CD14-positive monocyte (primary cell): Measurements from ENCODE around the gene SMPD2. TPM values are rescaled to one million over a fixed set of nuclear protein-coding genes. Genes with fewer than 3 reads are reported as not detected.

ENCODE experiments used
- DNase-seq, 3 donors: peaks; one replicate each; pipeline ENCODE4 v3.0.0-alpha.2; 2011 to 2022
- H2AFZ ChIP-seq: 2 replicates; pipeline ENCODE4 v1.6.0; 2012; ENCODE audit warnings: mild to moderate bottlenecking, low read depth, low read length, inconsistent platforms; ENCODE audit not compliant: insufficient read depth, poor library complexity, severe bottlenecking
- H3K27ac ChIP-seq, 2 donors: 1 replicate in 1 of 2; 2 replicates in 1 of 2; pipeline ENCODE4 v1.5.1; 2012 to 2013; ENCODE audit warnings: low read length in 2 of 2, control low read depth in 1 of 2, inconsistent platforms in 1 of 2, low read depth in 1 of 2, mild to moderate bottlenecking in 1 of 2
- H3K27me3 ChIP-seq, 2 donors: one replicate each; pipeline versions ENCODE4 v1.6.0 to v1.6.1; 2011 to 2013; ENCODE audit warnings: low read length in 2 of 2; ENCODE audit not compliant: control insufficient read depth in 2 of 2, insufficient read depth in 2 of 2
- H3K36me3 ChIP-seq, 2 donors: replicated peaks in 1 of 2; 1 replicate in 1 of 2; 2 replicates in 1 of 2; pipeline versions ENCODE4 v1.5.1 to v1.6.1; 2012 to 2013; ENCODE audit warnings: low read length in 2 of 2, control low read depth in 1 of 2, inconsistent platforms in 1 of 2, mild to moderate bottlenecking in 1 of 2; ENCODE audit not compliant: insufficient read depth in 2 of 2, control insufficient read depth in 1 of 2
- H3K4me1 ChIP-seq, 2 donors: 1 replicate in 1 of 2; 2 replicates in 1 of 2; pipeline versions ENCODE4 v1.5.1 to v1.6.1; 2012 to 2013; ENCODE audit warnings: low read length in 2 of 2, control low read depth in 1 of 2, inconsistent platforms in 1 of 2, mild to moderate bottlenecking in 1 of 2, moderate library complexity in 1 of 2; ENCODE audit not compliant: insufficient read depth in 2 of 2, control insufficient read depth in 1 of 2
- H3K4me2 ChIP-seq: replicated peaks from 2 replicates; pipeline ENCODE3; 2012; ENCODE audit warnings: low read length, moderate library complexity, mild to moderate bottlenecking; ENCODE audit not compliant: poor library complexity, severe bottlenecking; ENCODE audit errors: extremely low read depth
- H3K4me3 ChIP-seq, 3 experiments: fragments of 200-600 bp in 1 of 3; sonication (generic) in 1 of 3; replicated peaks in 1 of 3; 1 replicate in 2 of 3; 2 replicates in 1 of 3; pipeline ENCODE4 v1.5.1; 2011 to 2013; ENCODE audit warnings: low read length in 3 of 3, mild to moderate bottlenecking in 3 of 3, control low read depth in 2 of 3, low read depth in 2 of 3, inconsistent platforms in 1 of 3, moderate library complexity in 1 of 3
- H3K79me2 ChIP-seq: 2 replicates; pipeline ENCODE4 v1.6.0; 2012; ENCODE audit warnings: mild to moderate bottlenecking, control low read depth, inconsistent platforms, low read length, moderate library complexity; ENCODE audit not compliant: insufficient read depth
- H3K9ac ChIP-seq: 2 replicates; pipeline ENCODE4 v1.6.0; 2017; ENCODE audit warnings: low read length, mild to moderate bottlenecking; ENCODE audit not compliant: insufficient read depth, poor library complexity, severe bottlenecking
- H3K9me3 ChIP-seq, 2 donors: replicated peaks in 1 of 2; 1 replicate in 1 of 2; 2 replicates in 1 of 2; pipeline versions ENCODE4 v1.5.1 to v1.6.1; 2012 to 2013; ENCODE audit warnings: low read length in 2 of 2, control low read depth in 1 of 2; ENCODE audit not compliant: control insufficient read depth in 1 of 2, insufficient read depth in 1 of 2
- H4K20me1 ChIP-seq: 2 replicates; pipeline ENCODE4 v1.6.0; 2012; ENCODE audit warnings: mild to moderate bottlenecking, low read length, control low read depth, moderate library complexity; ENCODE audit not compliant: insufficient read depth
- H3K27ac Mint-ChIP-seq, 7 donors: one replicate each; pipeline ENCODE4 v1.8.0; 2020; ENCODE audit warnings: mild to moderate bottlenecking in 7 of 7, mixed read lengths in 7 of 7, moderate library complexity in 6 of 7, inconsistent platforms in 2 of 7
- H3K27me3 Mint-ChIP-seq, 3 donors: one replicate each; pipeline ENCODE4 v1.8.0; 2021 to 2022; ENCODE audit warnings: low read depth in 3 of 3, mild to moderate bottlenecking in 3 of 3, mixed read lengths in 3 of 3, moderate library complexity in 3 of 3, inconsistent platforms in 1 of 3
- H3K36me3 Mint-ChIP-seq, 2 donors: one replicate each; pipeline ENCODE4 v1.8.0; 2020; ENCODE audit warnings: mixed read lengths in 2 of 2, inconsistent platforms in 1 of 2, mild to moderate bottlenecking in 1 of 2
- H3K4me1 Mint-ChIP-seq: one replicate; pipeline ENCODE4 v1.8.0; 2020; ENCODE audit warnings: mild to moderate bottlenecking, mixed read lengths
- H3K4me3 Mint-ChIP-seq, 2 donors: one replicate each; pipeline ENCODE4 v1.8.0; 2020; ENCODE audit warnings: mild to moderate bottlenecking in 2 of 2, mixed read lengths in 2 of 2, moderate library complexity in 1 of 2
- H3K9me3 Mint-ChIP-seq, 7 donors: one replicate each; pipeline ENCODE4 v1.8.0; 2020 to 2022; ENCODE audit warnings: mixed read lengths in 7 of 7, mild to moderate bottlenecking in 6 of 7, moderate library complexity in 6 of 7, inconsistent platforms in 2 of 7
- WGBS: methylation state at CpG from one replicate; pipeline ENCODE4 v1.1.5; 2013; ENCODE audit warnings: missing lambda C conversion rate; ENCODE audit not compliant: insufficient coverage; 5-methylcytosine and 5-hydroxymethylcytosine counted together
- intact Hi-C, 2 donors: fragments of 100-400 bp; cut with micrococcal nuclease; formaldehyde crosslinking; loops; one replicate each; pipeline versions ENCODE4 v1.15.0 to v1.15.1; 2023
- polyA plus RNA-seq, 3 donors: library from polyadenylated mRNA; depleted of rRNA in 1 of 3; unstranded in 2 of 3; stranded (reverse) in 1 of 3; fragments of 300-500 nt in 2 of 3; fragments of >200 nt in 1 of 3; fragmentation: Illumina TruSeq in 2 of 3; gene quantifications; 1 replicate in 2 of 3; 2 replicates in 1 of 3; pipeline ENCODE4 v1.2.3, GENCODE V29; 2012 to 2021
- TF ChIP-seq, protein P1 (sequence below): fragments of 200-600 bp; IDR thresholded peaks from one replicate; pipeline ENCODE4 v1.8.0; 2022; ENCODE audit warnings: antibody characterized with exemption, mild to moderate bottlenecking

The SMPD2 gene
- polyA plus RNA-seq, 3 donors, result 9.5 to 14.3 (median 12.3) TPM

DNA sequence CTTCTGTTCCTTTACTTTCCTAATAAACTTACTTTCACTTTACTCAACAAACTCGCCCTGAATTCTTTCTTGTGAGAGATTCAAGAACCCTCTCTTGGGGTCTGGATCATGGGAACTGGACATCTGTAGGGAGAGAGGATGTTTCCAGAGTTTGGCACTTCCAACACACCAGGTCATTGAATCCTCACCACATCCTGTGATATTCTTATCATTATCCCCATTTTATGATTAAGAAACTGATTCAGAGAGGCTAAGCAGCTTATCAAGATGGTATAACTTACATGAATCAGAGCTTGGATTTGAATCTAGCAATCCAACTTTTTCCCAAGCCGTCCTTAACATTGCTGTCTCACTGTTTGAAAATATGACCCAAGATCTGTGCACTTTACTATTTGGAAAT lies 15.6 kb upstream of the SMPD2 start:
- Mint-ChIP-seq H3K4me3 (no peak overlapping the region), H3K27me3 (peaks cover 0 to under 1% (median 0%) of the 10 kb centered on the region in 3 donors), H3K4me1 (no peaks in the 10 kb centered on the region), H3K9me3 (peaks cover 0 to 1% (median 0%) of the 10 kb centered on the region in 7 donors), H3K36me3 (no peaks in the 10 kb centered on the region), H3K27ac (no peak overlapping the region)
- intact Hi-C loops, result no loop called here
- Histone ChIP-seq H3K4me2 (no peak overlapping the region), H3K4me1 (no peaks in the 10 kb centered on the region), H3K36me3 (no peaks in the 10 kb centered on the region), H2AFZ (no peak overlapping the region), H3K27ac (no peak overlapping the region), H3K79me2 (no peaks in the 10 kb centered on the region), H3K27me3 (no peaks in the 10 kb centered on the region), H3K4me3 (no peak overlapping the region), H4K20me1 (no peaks in the 10 kb centered on the region), H3K9ac (no peak overlapping the region), H3K9me3 (no peaks in the 10 kb centered on the region)
- TF ChIP-seq, protein P1, sequence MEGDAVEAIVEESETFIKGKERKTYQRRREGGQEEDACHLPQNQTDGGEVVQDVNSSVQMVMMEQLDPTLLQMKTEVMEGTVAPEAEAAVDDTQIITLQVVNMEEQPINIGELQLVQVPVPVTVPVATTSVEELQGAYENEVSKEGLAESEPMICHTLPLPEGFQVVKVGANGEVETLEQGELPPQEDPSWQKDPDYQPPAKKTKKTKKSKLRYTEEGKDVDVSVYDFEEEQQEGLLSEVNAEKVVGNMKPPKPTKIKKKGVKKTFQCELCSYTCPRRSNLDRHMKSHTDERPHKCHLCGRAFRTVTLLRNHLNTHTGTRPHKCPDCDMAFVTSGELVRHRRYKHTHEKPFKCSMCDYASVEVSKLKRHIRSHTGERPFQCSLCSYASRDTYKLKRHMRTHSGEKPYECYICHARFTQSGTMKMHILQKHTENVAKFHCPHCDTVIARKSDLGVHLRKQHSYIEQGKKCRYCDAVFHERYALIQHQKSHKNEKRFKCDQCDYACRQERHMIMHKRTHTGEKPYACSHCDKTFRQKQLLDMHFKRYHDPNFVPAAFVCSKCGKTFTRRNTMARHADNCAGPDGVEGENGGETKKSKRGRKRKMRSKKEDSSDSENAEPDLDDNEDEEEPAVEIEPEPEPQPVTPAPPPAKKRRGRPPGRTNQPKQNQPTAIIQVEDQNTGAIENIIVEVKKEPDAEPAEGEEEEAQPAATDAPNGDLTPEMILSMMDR, result no peak
- no peak for DNase-seq
- WGBS, result no CpG with 5 or more reads among the region's 2 CpGs

- TF ChIP-seq, protein P1, result no peak
- Histone ChIP-seq H2AFZ (no peak overlapping the region), H3K4me1 (no peaks in the 10 kb centered on the region), H3K36me3 (no peaks in the 10 kb centered on the region), H3K79me2 (no peaks in the 10 kb centered on the region), H3K4me3 (no peak overlapping the region), H3K9me3 (no peaks in the 10 kb centered on the region), H3K9ac (no peak overlapping the region), H3K4me2 (no peak overlapping the region), H3K27me3 (no peaks in the 10 kb centered on the region), H3K27ac (no peak overlapping the region), H4K20me1 (no peaks in the 10 kb centered on the region)
- H3K9me3 Mint-ChIP-seq, result peaks cover 0 to under 1% (median 0%) of the 10 kb centered on the region in 7 donors
- no peak overlapping the region for H3K4me3 Mint-ChIP-seq
- whole genome bisulfite sequencing, result 84% methylated on average over 5 of the region's 7 CpGs
- H3K36me3 Mint-ChIP-seq, result no peaks in the 10 kb centered on the region
- H3K27ac Mint-ChIP-seq, result no peak overlapping the region
- DNase-seq, result no peak
- intact Hi-C loops, result no loop called here
- H3K27me3 Mint-ChIP-seq, result peaks cover 0 to 6% (median 2%) of the 10 kb centered on the region in 3 donors
- no peaks in the 10 kb centered on the region for H3K4me1 Mint-ChIP-seq
Measured at GRCh38 chr6:109428889-109429477, 11.5 kb upstream of the SMPD2 start.
